ENCODE results near the gene MRPS27.

- no peak for TF ChIP-seq RAD21 (IDR thresholded peaks at IDR 0.05)
- no peak for TF ChIP-seq YY1 (IDR thresholded peaks at IDR 0.05)
- no peak for TF ChIP-seq ZBTB33 (IDR thresholded peaks at IDR 0.05)
- TF ChIP-seq RXRA (IDR thresholded peaks at IDR 0.05), result no peak
Observed at GRCh38 chr5:72330712-72331111, 10.7 kb upstream of the MRPS27 start.

Data from liver (tissue), 2 donors.